Colonic mucosa (tissue), 4 donors: ENCODE results near the gene SH3TC1. TPM values are rescaled to one million over a fixed set of nuclear protein-coding genes. Genes with fewer than 3 reads are reported as not detected.

Experiments used
- DNase-seq: peaks from one replicate; pipeline ENCODE4 v3.0.0-alpha.2; 2020
- H3K27ac ChIP-seq: fragments of 200-600 bp; one replicate; pipeline ENCODE4 v1.8.0; 2021
- H3K27me3 ChIP-seq: fragments of 200-600 bp; one replicate; pipeline ENCODE4 v1.8.0; 2021
- H3K36me3 ChIP-seq: fragments of 200-600 bp; one replicate; pipeline ENCODE4 v1.8.0; 2021
- H3K4me1 ChIP-seq: fragments of 200-600 bp; one replicate; pipeline ENCODE4 v1.8.0; 2021; ENCODE audit warnings: mild to moderate bottlenecking
- H3K4me3 ChIP-seq: fragments of 200-600 bp; one replicate; pipeline ENCODE4 v1.8.0; 2021
- H3K9ac ChIP-seq, 2 donors: one replicate each; pipeline ENCODE4 v1.7.0; 2013; ENCODE audit warnings: control low read depth in 2 of 2, low read depth in 2 of 2, low read length in 2 of 2
- H3K9me3 ChIP-seq: fragments of 200-600 bp; one replicate; pipeline ENCODE4 v1.8.0; 2021
- intact Hi-C: fragments of 100-400 bp; cut with DNase I; formaldehyde crosslinking; loops from one replicate; pipeline ENCODE4 v1.14.1; 2022
- total RNA-seq, 2 donors: library from RNA; stranded (reverse); fragmentation: NEBNext Ultra II Directional in 1 of 2; extraction: Animal tissue kit (Norgen Biotek cat#: 25700) in 1 of 2; gene quantifications; one replicate each; pipeline ENCODE4 v1.2.1, GENCODE V29; 2021
- TF ChIP-seq, protein P1 (sequence below): fragments of 200-600 bp; IDR thresholded peaks from one replicate; pipeline ENCODE4 v1.8.0; 2022; ENCODE audit warnings: antibody characterized with exemption, mild to moderate bottlenecking
- donor health status: healthy.
- donor health status: DM: no; HTN: no; CAD: no.
- donor health status: DM: no; HTN: no; CAD: no.

SH3TC1 gene
- total RNA-seq, 2 donors from 2014 or later = 10.8 to 22.5 TPM

GRCh38 chr4:8287343-8288280 lies 88.5 kb downstream of the SH3TC1 start:
- Histone ChIP-seq H3K27me3 (no peaks in the 10 kb centered on the region), H3K9ac (no peak overlapping the region), H3K4me3 (no peak overlapping the region), H3K36me3 (no peaks in the 10 kb centered on the region), H3K9me3 (no peaks in the 10 kb centered on the region), H3K4me1 (no peaks in the 10 kb centered on the region), H3K27ac (no peak overlapping the region)
- intact Hi-C loops = no loop called here
- no peak for DNase-seq
- TF ChIP-seq, protein P1, sequence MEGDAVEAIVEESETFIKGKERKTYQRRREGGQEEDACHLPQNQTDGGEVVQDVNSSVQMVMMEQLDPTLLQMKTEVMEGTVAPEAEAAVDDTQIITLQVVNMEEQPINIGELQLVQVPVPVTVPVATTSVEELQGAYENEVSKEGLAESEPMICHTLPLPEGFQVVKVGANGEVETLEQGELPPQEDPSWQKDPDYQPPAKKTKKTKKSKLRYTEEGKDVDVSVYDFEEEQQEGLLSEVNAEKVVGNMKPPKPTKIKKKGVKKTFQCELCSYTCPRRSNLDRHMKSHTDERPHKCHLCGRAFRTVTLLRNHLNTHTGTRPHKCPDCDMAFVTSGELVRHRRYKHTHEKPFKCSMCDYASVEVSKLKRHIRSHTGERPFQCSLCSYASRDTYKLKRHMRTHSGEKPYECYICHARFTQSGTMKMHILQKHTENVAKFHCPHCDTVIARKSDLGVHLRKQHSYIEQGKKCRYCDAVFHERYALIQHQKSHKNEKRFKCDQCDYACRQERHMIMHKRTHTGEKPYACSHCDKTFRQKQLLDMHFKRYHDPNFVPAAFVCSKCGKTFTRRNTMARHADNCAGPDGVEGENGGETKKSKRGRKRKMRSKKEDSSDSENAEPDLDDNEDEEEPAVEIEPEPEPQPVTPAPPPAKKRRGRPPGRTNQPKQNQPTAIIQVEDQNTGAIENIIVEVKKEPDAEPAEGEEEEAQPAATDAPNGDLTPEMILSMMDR = no peak

GRCh38 chr4:8289151-8289750 lies 90.2 kb downstream of the SH3TC1 start:
- no peaks in the 10 kb centered on the region for H3K9me3 ChIP-seq
- H3K27me3 ChIP-seq = no peaks in the 10 kb centered on the region
- H3K4me1 ChIP-seq = no peaks in the 10 kb centered on the region
- H3K27ac ChIP-seq = no peak overlapping the region
- H3K4me3 ChIP-seq = no peak overlapping the region
- H3K36me3 ChIP-seq = no peaks in the 10 kb centered on the region
- TF ChIP-seq, protein P1 = no peak
- no peak overlapping the region for H3K9ac ChIP-seq
- intact Hi-C loops = no loop called here
- no peak for DNase-seq

DNA sequence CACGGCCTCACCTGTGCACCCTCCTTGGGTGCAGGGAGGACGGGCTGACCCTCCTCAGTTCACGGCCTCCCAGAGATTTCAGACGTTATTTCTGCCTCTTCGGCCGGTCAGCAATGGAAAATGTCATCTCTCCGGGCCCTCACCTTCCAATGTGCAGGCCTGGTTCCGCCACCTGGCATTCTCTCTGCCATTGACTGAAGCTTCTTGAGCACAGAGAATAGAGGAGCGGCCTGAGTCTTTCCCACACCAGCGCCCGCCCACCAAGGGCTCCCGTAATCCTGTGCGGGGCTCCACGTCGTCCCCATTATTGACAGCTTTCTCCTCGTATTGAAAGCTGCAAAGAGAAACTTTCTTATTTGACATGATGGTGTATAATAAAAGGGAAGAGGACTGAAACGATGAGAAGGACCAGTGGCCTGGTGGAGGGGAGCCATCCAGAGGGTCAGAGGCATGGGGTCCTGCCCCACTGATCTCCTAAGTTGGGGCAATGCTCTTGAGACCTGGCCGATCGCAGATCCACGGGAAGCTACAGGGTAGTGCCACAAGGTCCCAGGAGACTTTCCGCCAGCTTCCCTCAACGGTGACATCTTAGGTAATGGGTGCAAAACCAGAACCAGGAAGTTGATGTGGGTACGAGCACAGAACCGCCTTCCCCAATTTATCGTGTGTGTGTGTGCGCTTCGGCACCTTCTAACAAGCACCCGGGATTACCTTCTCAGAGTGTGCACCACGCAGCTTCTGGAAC lies 91.0 kb downstream of the SH3TC1 start:
- Histone ChIP-seq H3K4me3 (no peak overlapping the region), H3K4me1 (no peaks in the 10 kb centered on the region), H3K9ac (no peak overlapping the region), H3K9me3 (no peaks in the 10 kb centered on the region), H3K27ac (no peak overlapping the region), H3K27me3 (no peaks in the 10 kb centered on the region), H3K36me3 (no peaks in the 10 kb centered on the region)
- TF ChIP-seq, protein P1 = no peak
- DNase-seq = no peak
- intact Hi-C loops = no loop called here

GRCh38 chr4:8290701-8290970 lies 91.5 kb downstream of the SH3TC1 start:
- H3K9me3 ChIP-seq = no peaks in the 10 kb centered on the region
- no peak overlapping the region for H3K4me3 ChIP-seq
- no peaks in the 10 kb centered on the region for H3K27me3 ChIP-seq
- no peaks in the 10 kb centered on the region for H3K36me3 ChIP-seq
- TF ChIP-seq, protein P1 = no peak
- H3K27ac ChIP-seq = no peak overlapping the region
- DNase-seq = no peak
- intact Hi-C loops = no loop called here
- no peaks in the 10 kb centered on the region for H3K4me1 ChIP-seq
- no peak overlapping the region for H3K9ac ChIP-seq

Other genes starting within 250 kb of the SH3TC1 start
- gene ABLIM2, start 40.5 kb upstream of the SH3TC1 start, total RNA-seq = 10 to 100 TPM; 11.1 to 11.5 TPM
- gene HTRA3, start 70.5 kb downstream of the SH3TC1 start, total RNA-seq = 1 to 10 TPM; 1.3 to 5.0 TPM
- 10 to 100 TPM; 19.9 to 26.1 TPM for gene ACOX3, start 241.4 kb downstream of the SH3TC1 start, total RNA-seq
- gene TRMT44, start 241.5 kb downstream of the SH3TC1 start, total RNA-seq = 10 to 100 TPM; 10.3 to 15.6 TPM